MM.1S (cell line): ENCODE measurements around the gene IFIT1.
"Not testable (repeated sequence)": the region's sequence is repeated elsewhere in the genome, so short reads cannot be mapped to it uniquely, and the experiment has no call there.

Experiments
- EZH2phosphoT487 ChIP-seq: fragments of 300-600 bp; sonication (generic); IDR thresholded peaks from 2 replicates; pipeline ENCODE4 v1.6.1; 2018; ENCODE audit warnings: antibody characterized with exemption, low read length
- TF ChIP-seq, protein P1 (sequence below): fragments of 300-600 bp; sonication (generic); IDR thresholded peaks from 2 replicates; pipeline ENCODE4 v1.5.1; 2016; ENCODE audit warnings: antibody characterized with exemption, low read length, mixed read lengths

- TF ChIP-seq, protein P1, sequence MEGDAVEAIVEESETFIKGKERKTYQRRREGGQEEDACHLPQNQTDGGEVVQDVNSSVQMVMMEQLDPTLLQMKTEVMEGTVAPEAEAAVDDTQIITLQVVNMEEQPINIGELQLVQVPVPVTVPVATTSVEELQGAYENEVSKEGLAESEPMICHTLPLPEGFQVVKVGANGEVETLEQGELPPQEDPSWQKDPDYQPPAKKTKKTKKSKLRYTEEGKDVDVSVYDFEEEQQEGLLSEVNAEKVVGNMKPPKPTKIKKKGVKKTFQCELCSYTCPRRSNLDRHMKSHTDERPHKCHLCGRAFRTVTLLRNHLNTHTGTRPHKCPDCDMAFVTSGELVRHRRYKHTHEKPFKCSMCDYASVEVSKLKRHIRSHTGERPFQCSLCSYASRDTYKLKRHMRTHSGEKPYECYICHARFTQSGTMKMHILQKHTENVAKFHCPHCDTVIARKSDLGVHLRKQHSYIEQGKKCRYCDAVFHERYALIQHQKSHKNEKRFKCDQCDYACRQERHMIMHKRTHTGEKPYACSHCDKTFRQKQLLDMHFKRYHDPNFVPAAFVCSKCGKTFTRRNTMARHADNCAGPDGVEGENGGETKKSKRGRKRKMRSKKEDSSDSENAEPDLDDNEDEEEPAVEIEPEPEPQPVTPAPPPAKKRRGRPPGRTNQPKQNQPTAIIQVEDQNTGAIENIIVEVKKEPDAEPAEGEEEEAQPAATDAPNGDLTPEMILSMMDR, result not testable (repeated sequence)
- not testable (repeated sequence) for TF ChIP-seq EZH2phosphoT487
These were observed 13.8 kb downstream of the IFIT1 start for GRCh38 chr10:89406178-89406577.
